MM.1S (cell line): ENCODE data around the gene SDK1.

Experiments used
- DNase-seq: peaks from one replicate; pipeline ENCODE4 v3.0.0-alpha.2; 2015
- H2AFZ ChIP-seq: fragments of 300-600 bp; sonication (generic); 2 replicates; pipeline ENCODE4 v1.6.0; 2016; ENCODE audit warnings: antibody characterized with exemption, low read length
- H3F3A ChIP-seq: fragments of 300-600 bp; sonication (generic); 2 replicates; pipeline ENCODE4 v1.6.1; 2016; ENCODE audit warnings: mild to moderate bottlenecking, antibody characterized with exemption, low read length, moderate library complexity, mixed read lengths; ENCODE audit not compliant: insufficient read depth
- H3K27ac ChIP-seq: fragments of 300-600 bp; sonication (generic); 2 replicates; pipeline ENCODE4 v1.5.1; 2016; ENCODE audit warnings: mild to moderate bottlenecking, low read length
- H3K27me3 ChIP-seq: fragments of 300-600 bp; sonication (generic); replicated peaks from 2 replicates; pipeline ENCODE4 v1.6.0; 2016; ENCODE audit warnings: low read length; ENCODE audit not compliant: insufficient read depth
- H3K36me3 ChIP-seq: fragments of 300-600 bp; sonication (generic); replicated peaks from 2 replicates; pipeline ENCODE4 v1.6.1; 2016; ENCODE audit warnings: mild to moderate bottlenecking, low read length, mixed read lengths; ENCODE audit not compliant: insufficient read depth
- H3K4me1 ChIP-seq: fragments of 300-600 bp; sonication (generic); 2 replicates; pipeline ENCODE4 v1.6.1; 2016; ENCODE audit warnings: low read length, mixed read lengths
- H3K4me2 ChIP-seq: fragments of 300-600 bp; sonication (generic); 2 replicates; pipeline ENCODE4 v1.6.0; 2016; ENCODE audit warnings: low read depth, low read length
- H3K4me3 ChIP-seq: fragments of 300-600 bp; sonication (generic); 2 replicates; pipeline ENCODE4 v1.5.1; 2016; ENCODE audit warnings: low read length, mixed read lengths
- H3K79me2 ChIP-seq: fragments of 300-600 bp; sonication (generic); 2 replicates; pipeline ENCODE4 v1.6.1; 2016; ENCODE audit warnings: mixed run types, low read length, mixed read lengths
- H3K9ac ChIP-seq: fragments of 300-600 bp; sonication (generic); 2 replicates; pipeline ENCODE4 v1.6.1; 2016; ENCODE audit warnings: low read length, mixed read lengths
- H3K9me2 ChIP-seq: fragments of 300-600 bp; sonication (generic); replicated peaks from 2 replicates; pipeline ENCODE4 v1.6.1; 2016; ENCODE audit warnings: mild to moderate bottlenecking, low read length, mixed read lengths; ENCODE audit not compliant: insufficient read depth
- H3K9me3 ChIP-seq: fragments of 300-600 bp; sonication (generic); replicated peaks from 2 replicates; pipeline ENCODE4 v1.6.1; 2016; ENCODE audit warnings: mild to moderate bottlenecking, low read length, mixed read lengths; ENCODE audit not compliant: insufficient read depth
- H4K20me1 ChIP-seq: fragments of 300-600 bp; sonication (generic); 2 replicates; pipeline ENCODE4 v1.6.1; 2016; ENCODE audit warnings: mild to moderate bottlenecking, low read length, moderate library complexity, mixed read lengths; ENCODE audit not compliant: insufficient read depth
- EZH2 ChIP-seq: fragments of 300-600 bp; sonication (generic); optimal IDR thresholded peaks from 2 replicates; pipeline ENCODE3; 2017; ENCODE audit warnings: low read depth, mild to moderate bottlenecking, antibody characterized with exemption, low read length, mixed read lengths
- EZH2phosphoT487 ChIP-seq: fragments of 300-600 bp; sonication (generic); IDR thresholded peaks from 2 replicates; pipeline ENCODE4 v1.6.1; 2018; ENCODE audit warnings: antibody characterized with exemption, low read length
- TF ChIP-seq, protein P1 (sequence below): fragments of 300-600 bp; sonication (generic); IDR thresholded peaks from 2 replicates; pipeline ENCODE4 v1.5.1; 2016; ENCODE audit warnings: antibody characterized with exemption, low read length, mixed read lengths

Gene SDK1

DNA sequence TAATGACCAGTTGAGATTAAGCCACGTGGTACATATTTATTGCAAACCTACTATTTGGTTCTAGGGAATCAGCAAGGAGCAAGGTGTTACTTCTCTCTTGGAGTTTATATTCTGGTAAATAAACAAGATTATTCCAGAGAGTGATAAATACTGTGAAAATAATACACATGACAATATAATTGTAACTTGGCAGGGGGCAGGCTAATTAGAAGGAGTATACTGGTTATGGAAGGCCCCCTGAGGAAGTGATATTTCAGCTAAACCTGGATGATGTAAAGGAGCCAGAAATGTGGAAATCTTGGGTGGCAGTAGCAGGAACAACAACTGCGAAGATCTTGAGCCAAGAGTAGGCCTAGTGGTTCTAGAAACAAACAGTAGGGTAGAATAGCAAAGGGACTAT is 111.8 kb downstream of the SDK1 start:
- Histone ChIP-seq H3K9me2 (no peaks in the 10 kb centered on the region), H3K4me2 (no peak overlapping the region), H3K4me3 (no peak overlapping the region), H3K27ac (no peak overlapping the region), H3K9me3 (no peaks in the 10 kb centered on the region), H3K4me1 (peaks cover 9% of the 10 kb centered on the region), H3K36me3 (no peaks in the 10 kb centered on the region), H2AFZ (no peak overlapping the region), H3K79me2 (no peaks in the 10 kb centered on the region), H3K9ac (no peak overlapping the region), H4K20me1 (no peaks in the 10 kb centered on the region), H3K27me3 (no peaks in the 10 kb centered on the region), H3F3A (no peaks in the 10 kb centered on the region)
- TF ChIP-seq EZH2phosphoT487 = no peak
- TF ChIP-seq, protein P1, sequence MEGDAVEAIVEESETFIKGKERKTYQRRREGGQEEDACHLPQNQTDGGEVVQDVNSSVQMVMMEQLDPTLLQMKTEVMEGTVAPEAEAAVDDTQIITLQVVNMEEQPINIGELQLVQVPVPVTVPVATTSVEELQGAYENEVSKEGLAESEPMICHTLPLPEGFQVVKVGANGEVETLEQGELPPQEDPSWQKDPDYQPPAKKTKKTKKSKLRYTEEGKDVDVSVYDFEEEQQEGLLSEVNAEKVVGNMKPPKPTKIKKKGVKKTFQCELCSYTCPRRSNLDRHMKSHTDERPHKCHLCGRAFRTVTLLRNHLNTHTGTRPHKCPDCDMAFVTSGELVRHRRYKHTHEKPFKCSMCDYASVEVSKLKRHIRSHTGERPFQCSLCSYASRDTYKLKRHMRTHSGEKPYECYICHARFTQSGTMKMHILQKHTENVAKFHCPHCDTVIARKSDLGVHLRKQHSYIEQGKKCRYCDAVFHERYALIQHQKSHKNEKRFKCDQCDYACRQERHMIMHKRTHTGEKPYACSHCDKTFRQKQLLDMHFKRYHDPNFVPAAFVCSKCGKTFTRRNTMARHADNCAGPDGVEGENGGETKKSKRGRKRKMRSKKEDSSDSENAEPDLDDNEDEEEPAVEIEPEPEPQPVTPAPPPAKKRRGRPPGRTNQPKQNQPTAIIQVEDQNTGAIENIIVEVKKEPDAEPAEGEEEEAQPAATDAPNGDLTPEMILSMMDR = no peak
- TF ChIP-seq EZH2 = no peak
- no peak for DNase-seq

- DNase-seq = no peak
- Histone ChIP-seq H3K4me2 (no peak overlapping the region), H3K27me3 (no peaks in the 10 kb centered on the region), H2AFZ (no peak overlapping the region), H3K27ac (no peak overlapping the region), H3K9me3 (no peaks in the 10 kb centered on the region), H3K4me3 (no peak overlapping the region), H3K79me2 (no peaks in the 10 kb centered on the region), H3K4me1 (no peaks in the 10 kb centered on the region), H3K9me2 (no peaks in the 10 kb centered on the region), H3K9ac (no peak overlapping the region), H4K20me1 (no peaks in the 10 kb centered on the region), H3K36me3 (no peaks in the 10 kb centered on the region), H3F3A (no peaks in the 10 kb centered on the region)
- TF ChIP-seq, protein P1 = no peak
Measured at GRCh38 chr7:3415861-3416312, 114.8 kb downstream of the SDK1 start.

- DNase-seq = no peak
- TF ChIP-seq EZH2 (no peak), EZH2phosphoT487 (no peak)
- TF ChIP-seq, protein P1 = no peak
- Histone ChIP-seq H3K36me3 (no peaks in the 10 kb centered on the region), H3F3A (no peaks in the 10 kb centered on the region), H4K20me1 (no peaks in the 10 kb centered on the region), H3K9ac (no peak overlapping the region), H3K9me3 (no peaks in the 10 kb centered on the region), H3K4me2 (no peak overlapping the region), H2AFZ (no peak overlapping the region), H3K27ac (no peak overlapping the region), H3K9me2 (no peaks in the 10 kb centered on the region), H3K79me2 (no peaks in the 10 kb centered on the region), H3K27me3 (no peaks in the 10 kb centered on the region), H3K4me3 (no peak overlapping the region), H3K4me1 (no peaks in the 10 kb centered on the region)
Measured at GRCh38 chr7:3416453-3416852, 115.4 kb downstream of the SDK1 start.

- no peak overlapping the region for H3K9ac ChIP-seq
- H2AFZ ChIP-seq = no peak overlapping the region
- H3K4me2 ChIP-seq = no peak overlapping the region
- no peaks in the 10 kb centered on the region for H3K27me3 ChIP-seq
- no peaks in the 10 kb centered on the region for H3K9me3 ChIP-seq
- H3K4me1 ChIP-seq = no peaks in the 10 kb centered on the region
- DNase-seq = no peak
- H3K27ac ChIP-seq = no peak overlapping the region
- no peaks in the 10 kb centered on the region for H4K20me1 ChIP-seq
- no peaks in the 10 kb centered on the region for H3K36me3 ChIP-seq
- no peaks in the 10 kb centered on the region for H3F3A ChIP-seq
- no peak for TF ChIP-seq EZH2phosphoT487
- no peak for TF ChIP-seq EZH2
- TF ChIP-seq, protein P1 = no peak
- no peaks in the 10 kb centered on the region for H3K9me2 ChIP-seq
- H3K79me2 ChIP-seq = no peaks in the 10 kb centered on the region
- H3K4me3 ChIP-seq = no peak overlapping the region
Measured at GRCh38 chr7:3425087-3425486, 124.0 kb downstream of the SDK1 start.
